HEK293 (cell line): ENCODE data around the gene MST1R.

Experiments used
- CTCF ChIA-PET: fragments of 350-600 bp; formaldehyde crosslinking; extraction: SDS; loops from one replicate; lab custom pipeline; 2021; ENCODE audit warnings: antibody characterized with exemption; lab: Yijun Ruan, JAX
- POLR2A ChIA-PET: fragments of 300-600 bp; formaldehyde crosslinking; extraction: SDS; loops from one replicate; lab custom pipeline; 2020; ENCODE audit warnings: antibody characterized with exemption, inconsistent platforms; lab: Yijun Ruan, JAX
- H3K27ac ChIP-seq: fragments of 200-500 bp; sonication (Bioruptor generic); 2 replicates; pipeline ENCODE4 v1.5.1; 2014; ENCODE audit warnings: low read depth, low read length, control low read depth, inconsistent platforms; ENCODE audit errors: extremely low read depth
- H3K36me3 ChIP-seq, 2 experiments: fragments of 200-500 bp in 1 of 2; sonication (Bioruptor generic) in 1 of 2; 1 replicate in 1 of 2; 2 replicates in 1 of 2; pipeline ENCODE4 v1.5.1; 2014 to 2017; ENCODE audit warnings: inconsistent platforms in 2 of 2, low read length in 2 of 2; ENCODE audit not compliant: control insufficient read depth in 2 of 2, insufficient read depth in 1 of 2
- H3K4me1 ChIP-seq: fragments of 200-500 bp; sonication (Bioruptor generic); 2 replicates; pipeline ENCODE4 v1.5.1; 2014; ENCODE audit warnings: mild to moderate bottlenecking, low read length, inconsistent platforms; ENCODE audit not compliant: control insufficient read depth, insufficient read depth
- H3K4me3 ChIP-seq: 2 replicates; pipeline ENCODE4 v1.5.1; 2011; ENCODE audit warnings: low read depth, mild to moderate bottlenecking, control low read depth, low read length, moderate library complexity
- H3K9me3 ChIP-seq: fragments of 200-500 bp; sonication (Bioruptor generic); 2 replicates; pipeline ENCODE4 v1.5.1; 2014; ENCODE audit warnings: low read depth, low read length, inconsistent platforms; ENCODE audit not compliant: control insufficient read depth, insufficient read depth
- PATZ1 ChIP-seq: fragments of 450-650 bp; formaldehyde crosslinking; IDR thresholded peaks from 2 replicates; pipeline ENCODE4 v1.5.1; 2016; ENCODE audit warnings: missing biosample characterization, missing genetic modification characterization
- PBX3 ChIP-seq: sonication (generic); formaldehyde crosslinking; IDR thresholded peaks from 2 replicates; pipeline ENCODE4 v1.8.1; 2022; ENCODE audit warnings: mild to moderate bottlenecking, moderate library complexity, missing genetic modification reagents
- PRDM10 ChIP-seq: fragments of 450-650 bp; formaldehyde crosslinking; IDR thresholded peaks from 2 replicates; pipeline ENCODE4 v1.5.1; 2016; ENCODE audit warnings: missing biosample characterization, missing genetic modification characterization
- SP2 ChIP-seq: fragments of 450-650 bp; formaldehyde crosslinking; IDR thresholded peaks from 2 replicates; pipeline ENCODE4 v1.5.1; 2016; ENCODE audit warnings: missing biosample characterization, missing genetic modification characterization
- TRIM28 ChIP-seq: IDR thresholded peaks from 2 replicates; pipeline ENCODE4 v1.6.1; 2011; ENCODE audit warnings: low read length, control low read depth, borderline replicate concordance
- ZBTB11 ChIP-seq: fragments of 450-650 bp; formaldehyde crosslinking; conservative IDR thresholded peaks from 2 replicates; pipeline ENCODE4 v1.5.1; 2016; ENCODE audit warnings: low read depth, missing biosample characterization, missing genetic modification characterization
- ZBTB17 ChIP-seq: fragments of 450-650 bp; formaldehyde crosslinking; IDR thresholded peaks from 2 replicates; pipeline ENCODE4 v1.5.1; 2016; ENCODE audit warnings: missing biosample characterization, missing genetic modification characterization
- ZBTB26 ChIP-seq: fragments of 450-650 bp; formaldehyde crosslinking; optimal IDR thresholded peaks from 2 replicates; pipeline ENCODE3; 2016; ENCODE audit warnings: missing biosample characterization, mild to moderate bottlenecking, missing genetic modification characterization
- ZBTB48 ChIP-seq: fragments of 450-650 bp; formaldehyde crosslinking; IDR thresholded peaks from 2 replicates; pipeline ENCODE4 v1.5.1; 2016; ENCODE audit warnings: missing biosample characterization, missing genetic modification characterization
- ZNF114 ChIP-seq: fragments of 450-650 bp; formaldehyde crosslinking; IDR thresholded peaks from 2 replicates; pipeline ENCODE4 v1.5.0; 2017; ENCODE audit warnings: missing biosample characterization, missing genetic modification characterization
- ZNF266 ChIP-seq: fragments of 450-650 bp; formaldehyde crosslinking; IDR thresholded peaks from 2 replicates; pipeline ENCODE4 v1.5.1; 2016; ENCODE audit warnings: missing biosample characterization, missing genetic modification characterization, low read depth
- ZNF335 ChIP-seq: fragments of 450-650 bp; formaldehyde crosslinking; conservative IDR thresholded peaks from 2 replicates; pipeline ENCODE4 v1.5.1; 2016; ENCODE audit warnings: missing biosample characterization, missing genetic modification characterization
- ZNF391 ChIP-seq: fragments of 450-650 bp; formaldehyde crosslinking; IDR thresholded peaks from 2 replicates; pipeline ENCODE4 v1.5.1; 2016; ENCODE audit warnings: low read depth, missing biosample characterization, missing genetic modification characterization, borderline replicate concordance
- ZNF473 ChIP-seq: fragments of 450-650 bp; formaldehyde crosslinking; IDR thresholded peaks from 2 replicates; pipeline ENCODE4 v1.5.1; 2017; ENCODE audit warnings: missing biosample characterization, missing genetic modification characterization
- ZNF518A ChIP-seq: fragments of 450-650 bp; formaldehyde crosslinking; conservative IDR thresholded peaks from 2 replicates; pipeline ENCODE4 v1.5.1; 2016; ENCODE audit warnings: low read depth, missing biosample characterization, missing genetic modification characterization
- ZNF549 ChIP-seq: fragments of 450-650 bp; IDR thresholded peaks from 2 replicates; pipeline ENCODE4 v1.5.1; 2018; ENCODE audit warnings: missing biosample characterization, missing genetic modification characterization, mild to moderate bottlenecking, inconsistent platforms, moderate library complexity
- ZNF660 ChIP-seq: fragments of 450-650 bp; IDR thresholded peaks from 2 replicates; pipeline ENCODE4 v1.5.1; 2018; ENCODE audit warnings: missing biosample characterization, mild to moderate bottlenecking, missing genetic modification characterization
- ZNF76 ChIP-seq: fragments of 450-650 bp; formaldehyde crosslinking; IDR thresholded peaks from 2 replicates; pipeline ENCODE4; 2016; ENCODE audit warnings: low read depth, missing biosample characterization, missing genetic modification characterization, borderline replicate concordance

MST1R gene

GRCh38 chr3:49856181-49857005 lies 47.3 kb downstream of the MST1R start, which contains the start of gene TRAIP:
Gene TRAIP, minus strand, starts transcription at chr3:49856564. Its CDS starts 111 bp downstream, at chr3:49856453.
- H3K27ac ChIP-seq, result peak within 1 kb of the TSS; percentile 28; the same call in 1 of the 2 replicates
- CTCF ChIA-PET, result interaction anchor here (0.6 to 1.4 kb wide), 5 partner anchors 17 to 49 kb away, joined by 3 to 5 read pairs (median 3); no protein-coding TSS in a partner anchor
- peak within 1 kb of the TSS; percentile 54 for H3K4me3 ChIP-seq
- peaks cover 0 to 3% of the 10 kb centered on the region in 2 experiments; a peak in 2 of 3 replicates for H3K36me3 ChIP-seq
- H3K9me3 ChIP-seq, result no peaks in the 10 kb centered on the region
- POLR2A ChIA-PET, result interaction anchor here (1.3 to 1.6 kb wide), 2 partner anchors 10 to 12 kb away, joined by 3 to 5 read pairs; no protein-coding TSS in a partner anchor
- no peaks in the 10 kb centered on the region for H3K4me1 ChIP-seq
- peak; percentile 14; the same call in 1 of the 2 replicates for TF ChIP-seq ZBTB48 (tag by site-specific recombination)
- TF ChIP-seq TRIM28, result peak; percentile 56; the same call in 1 of the 2 replicates
- TF ChIP-seq PRDM10 (tag by site-specific recombination), result peak; percentile 24; the same call in 1 of the 2 replicates
- TF ChIP-seq ZNF391 (tag by site-specific recombination), result no peak
- peak; percentile 35; the same call in 1 of the 2 replicates for TF ChIP-seq PATZ1 (tag by site-specific recombination)
- TF ChIP-seq ZBTB11 (tag by site-specific recombination), result peak; percentile 94
- TF ChIP-seq ZBTB17 (tag by site-specific recombination), result peak; percentile 73
- TF ChIP-seq SP2 (tag by site-specific recombination), result peak; percentile 91
- peak; percentile 70 for TF ChIP-seq ZNF518A (tag by site-specific recombination)
- TF ChIP-seq ZBTB26 (tag by site-specific recombination), result peak; percentile 67
- no peak for TF ChIP-seq PBX3 (CRISPR knock-in tag)
- TF ChIP-seq ZNF266 (tag by site-specific recombination), result no peak
- TF ChIP-seq ZNF76 (tag by site-specific recombination), result 0 out of 2 replicates have a peak, but pooled peaks have one; percentile 20
- TF ChIP-seq ZNF473 (tag by site-specific recombination), result no peak
- no peak for TF ChIP-seq ZNF114
- no peak for TF ChIP-seq ZNF549 (tag by site-specific recombination)
- TF ChIP-seq ZNF335, result peak; percentile 87
- TF ChIP-seq ZNF660 (tag by site-specific recombination), result 0 out of 2 replicates have a peak, but pooled peaks have one; percentile 31
